A549 (cell line): ENCODE measurements around the gene OCA2. TPM values are rescaled to one million over a fixed set of nuclear protein-coding genes. Genes with fewer than 3 reads are reported as not detected.

Source experiments
- ATAC-seq, 2 experiments: fragments of 200-7000 bp in 1 of 2; fragments of >200 bp in 1 of 2; cut with Nextera tagmentation in 1 of 2; cut with Tn5 transposase in 1 of 2; 3 replicates each; pipeline versions ENCODE4 v1.8.0 to v1.9.1; 2018 to 2020; ENCODE audit warnings: mild to moderate bottlenecking in 1 of 2, moderate library complexity in 1 of 2
- CTCF ChIA-PET: fragments of 300-600 bp; sonication (Branson Sonifier 250); formaldehyde crosslinking; extraction: SDS; loops from one replicate; lab custom pipeline; 2021; ENCODE audit warnings: antibody characterized with exemption, inconsistent platforms; lab: Yijun Ruan, JAX
- POLR2A ChIA-PET: fragments of 350-600 bp; formaldehyde crosslinking; extraction: SDS; loops from one replicate; lab custom pipeline; 2021; ENCODE audit warnings: antibody characterized with exemption, inconsistent platforms; lab: Yijun Ruan, JAX
- DNase-seq, 2 experiments: peaks; one replicate each; pipeline versions ENCODE4 v3.0.0 to v3.0.0-alpha.2; 2011 to 2016; ENCODE audit warnings: low read depth in 1 of 2, low spot score in 1 of 2
- FAIRE-seq: peaks from 2 replicates; lab custom pipeline; 2011; peaks lifted over from hg19 to GRCh38; lab: Jason Lieb, UNC
- H3K27ac ChIP-seq, 2 experiments: fragments of >200 bp; sonication (Bioruptor Twin); formaldehyde crosslinking; 3 replicates each; pipeline ENCODE4 v1.5.1; 2016 to 2017
- H3K4me1 ChIP-seq: fragments of >200 bp; sonication (Bioruptor Twin); formaldehyde crosslinking; 3 replicates; pipeline ENCODE4 v1.6.1; 2016
- H3K4me2 ChIP-seq: fragments of >200 bp; sonication (Bioruptor Twin); formaldehyde crosslinking; 3 replicates; pipeline ENCODE4 v1.6.1; 2016
- H3K4me3 ChIP-seq: fragments of >200 bp; sonication (Bioruptor Twin); formaldehyde crosslinking; 3 replicates; pipeline ENCODE4 v1.5.1; 2016
- H3K9me3 ChIP-seq: fragments of >200 bp; sonication (Bioruptor Twin); formaldehyde crosslinking; 3 replicates; pipeline ENCODE4 v1.6.1; 2016
- CBX8 ChIP-seq: fragments of 200-600 bp; sonication (generic); IDR thresholded peaks from 2 replicates; pipeline ENCODE4 v1.6.1; 2016
- CHD4 ChIP-seq: fragments of 200-600 bp; sonication (generic); IDR thresholded peaks from 2 replicates; pipeline ENCODE4 v1.6.1; 2016; ENCODE audit warnings: antibody characterized with exemption, mild to moderate bottlenecking, borderline replicate concordance
- CTCF ChIP-seq: fragments of >200 bp; sonication (Bioruptor Twin); formaldehyde crosslinking; IDR thresholded peaks from 3 replicates; pipeline ENCODE4 v1.5.1; 2016
- EHF ChIP-seq: fragments of 250-450 bp; sonication (Bioruptor Pico); IDR thresholded peaks from 2 replicates; pipeline ENCODE4 v1.5.0; 2020; ENCODE audit warnings: mild to moderate bottlenecking
- EHMT2 ChIP-seq: fragments of 200-600 bp; sonication (generic); IDR thresholded peaks from 2 replicates; pipeline ENCODE4 v1.6.1; 2016; ENCODE audit warnings: antibody characterized with exemption, low read depth, mild to moderate bottlenecking, moderate library complexity
- ESRRA ChIP-seq: fragments of 150-350 bp; IDR thresholded peaks from 2 replicates; pipeline ENCODE4 v1.6.1; 2014; ENCODE audit warnings: mild to moderate bottlenecking, low read length, borderline replicate concordance
- FOSL2 ChIP-seq, 2 experiments: fragments of 450-650 bp in 1 of 2; fragments of >200 bp in 1 of 2; sonication (Bioruptor Twin) in 1 of 2; formaldehyde crosslinking; IDR thresholded peaks; 2 replicates each; pipeline versions ENCODE4 v1.5.0 to v1.6.1; 2016 to 2020; ENCODE audit warnings: mild to moderate bottlenecking in 1 of 2, moderate library complexity in 1 of 2
- FOXS1 ChIP-seq: fragments of 250-450 bp; sonication (Bioruptor Pico); IDR thresholded peaks from 2 replicates; pipeline ENCODE4 v1.5.0; 2020; ENCODE audit warnings: mild to moderate bottlenecking, moderate library complexity
- HEYL ChIP-seq: fragments of 250-450 bp; sonication (Bioruptor Pico); IDR thresholded peaks from 2 replicates; pipeline ENCODE4 v1.8.0; 2021; ENCODE audit warnings: mild to moderate bottlenecking, moderate library complexity
- JUNB ChIP-seq: fragments of >200 bp; sonication (Bioruptor Twin); formaldehyde crosslinking; IDR thresholded peaks from 2 replicates; pipeline ENCODE4 v1.6.1; 2016
- KDM1A ChIP-seq: fragments of 200-600 bp; sonication (generic); IDR thresholded peaks from 2 replicates; pipeline ENCODE4 v1.6.1; 2016; ENCODE audit warnings: low read depth, mild to moderate bottlenecking
- KDM5A ChIP-seq: fragments of 200-600 bp; sonication (generic); IDR thresholded peaks from 2 replicates; pipeline ENCODE4 v1.6.1; 2016; ENCODE audit warnings: antibody characterized with exemption, mild to moderate bottlenecking
- MYC ChIP-seq: IDR thresholded peaks from 2 replicates; pipeline ENCODE4 v1.6.1; 2012; ENCODE audit warnings: mild to moderate bottlenecking, inconsistent platforms, low read length, improper control_type of control experiment, borderline replicate concordance
- NFE2L2 ChIP-seq: fragments of 150-350 bp; conservative IDR thresholded peaks from 2 replicates; pipeline ENCODE4 v1.6.1; 2014; ENCODE audit warnings: low read length
- PHF8 ChIP-seq: fragments of 200-600 bp; sonication (generic); IDR thresholded peaks from 2 replicates; pipeline ENCODE4 v1.6.1; 2016; ENCODE audit warnings: low read depth, mild to moderate bottlenecking, antibody characterized with exemption, moderate library complexity, borderline replicate concordance
- RFX5 ChIP-seq: fragments of 450-650 bp; IDR thresholded peaks from 2 replicates; pipeline ENCODE4 v1.7.1; 2014; ENCODE audit warnings: antibody characterized with exemption, mild to moderate bottlenecking, moderate library complexity
- RNF2 ChIP-seq: fragments of 200-600 bp; sonication (generic); IDR thresholded peaks from 2 replicates; pipeline ENCODE4 v1.6.1; 2016; ENCODE audit warnings: low read depth, mild to moderate bottlenecking, antibody characterized with exemption, moderate library complexity, borderline replicate concordance
- SMC3 ChIP-seq: fragments of >200 bp; sonication (Bioruptor Twin); formaldehyde crosslinking; IDR thresholded peaks from 3 replicates; pipeline ENCODE4 v1.6.1; 2018; ENCODE audit warnings: inconsistent platforms
- SREBF2 ChIP-seq: fragments of 450-650 bp; IDR thresholded peaks from 2 replicates; pipeline ENCODE4 v1.6.1; 2014; ENCODE audit warnings: mild to moderate bottlenecking, moderate library complexity
- TP53 ChIP-seq: fragments of 250-450 bp; sonication (Bioruptor Pico); IDR thresholded peaks from 2 replicates; pipeline ENCODE4 v1.5.0; 2021; ENCODE audit warnings: mild to moderate bottlenecking, moderate library complexity
- ZC3H11A ChIP-seq: fragments of 450-650 bp; IDR thresholded peaks from 2 replicates; pipeline ENCODE4 v1.6.1; 2014; ENCODE audit warnings: antibody characterized with exemption, mild to moderate bottlenecking
- ZSCAN20 ChIP-seq: fragments of 250-450 bp; sonication (Bioruptor Pico); IDR thresholded peaks from 2 replicates; pipeline ENCODE4 v1.8.0; 2022; ENCODE audit warnings: mild to moderate bottlenecking, moderate library complexity
- WGBS: methylation state at CpG from one replicate; pipeline ENCODE4 v1.1.6; 2017; ENCODE audit errors: missing lambda C conversion rate; 5-methylcytosine and 5-hydroxymethylcytosine counted together
- polyA plus RNA-seq, 4 experiments: library from polyadenylated mRNA; depleted of rRNA in 3 of 4; stranded (reverse); fragments of >200 nt; fragmentation: RNase III in 1 of 4; extraction: RNeasy Plus Mini Kit Qiagen cat#74134 plus additional on column Dnase treatment in 1 of 4; gene quantifications; 2 replicates in 3 of 4; 3 replicates in 1 of 4; pipeline ENCODE4 v1.2.3, GENCODE V29; 2011 to 2017
- TF ChIP-seq, protein P1 (sequence below): fragments of >200 bp; sonication (Bioruptor Twin); formaldehyde crosslinking; IDR thresholded peaks from 3 replicates; pipeline ENCODE4 v1.6.1; 2016
- TF ChIP-seq, protein P2 (sequence below): fragments of 200-600 bp; sonication (generic); IDR thresholded peaks from 2 replicates; pipeline ENCODE4 v1.6.1; 2016; ENCODE audit warnings: antibody characterized with exemption, mild to moderate bottlenecking, moderate library complexity
- TF ChIP-seq, protein P3 (sequence below): fragments of 250-450 bp; sonication (Bioruptor Pico); IDR thresholded peaks from 2 replicates; pipeline ENCODE4 v1.5.0; 2021; ENCODE audit warnings: mild to moderate bottlenecking, moderate library complexity, borderline replicate concordance

The OCA2 gene
- polyA plus RNA-seq, 2 of the 4 experiments (the other 2 are of a cell fraction), result 0.17 to 0.25 TPM

DNA sequence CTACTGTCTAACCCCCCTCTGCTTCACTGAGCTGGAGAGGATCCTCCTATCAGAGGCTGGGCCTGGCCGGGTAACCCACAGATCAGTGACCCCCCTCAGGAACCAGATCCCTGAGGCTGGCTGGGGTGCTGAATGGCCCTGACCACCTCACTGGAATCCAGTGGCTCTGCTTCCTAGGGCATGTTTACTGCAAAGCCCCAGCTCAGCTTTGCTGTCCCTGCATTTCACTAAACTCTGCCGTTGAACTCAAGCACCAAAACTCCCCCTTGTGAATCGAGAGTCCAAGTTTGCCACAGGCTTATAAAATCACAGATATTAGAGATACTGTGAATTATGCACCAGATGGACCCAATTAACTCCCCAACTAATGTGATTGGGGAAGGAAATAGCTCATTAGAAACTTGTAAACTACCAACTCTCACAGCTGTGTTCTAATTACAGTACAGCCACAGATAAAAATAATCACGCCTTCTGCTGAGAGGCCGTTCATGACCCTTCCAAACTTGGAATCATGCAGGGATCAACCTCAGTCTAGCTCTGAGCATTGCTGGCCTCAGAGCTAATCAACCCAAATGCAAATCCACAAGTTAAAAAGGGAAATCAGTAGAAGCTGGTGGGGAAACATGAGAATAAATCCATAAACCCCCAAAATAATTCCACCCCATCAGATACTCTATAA lies 47.0 kb downstream of the OCA2 start (continued):
- TF ChIP-seq HEYL (CRISPR knock-in tag) (no peak), ZSCAN20 (no peak), RNF2 (no peak)

GRCh38 chr15:28049581-28049980 lies 49.5 kb downstream of the OCA2 start:
- no peak for TF ChIP-seq HEYL (CRISPR knock-in tag)
- no peak for TF ChIP-seq KDM5A
- TF ChIP-seq TP53, result no peak
- TF ChIP-seq, protein P1, sequence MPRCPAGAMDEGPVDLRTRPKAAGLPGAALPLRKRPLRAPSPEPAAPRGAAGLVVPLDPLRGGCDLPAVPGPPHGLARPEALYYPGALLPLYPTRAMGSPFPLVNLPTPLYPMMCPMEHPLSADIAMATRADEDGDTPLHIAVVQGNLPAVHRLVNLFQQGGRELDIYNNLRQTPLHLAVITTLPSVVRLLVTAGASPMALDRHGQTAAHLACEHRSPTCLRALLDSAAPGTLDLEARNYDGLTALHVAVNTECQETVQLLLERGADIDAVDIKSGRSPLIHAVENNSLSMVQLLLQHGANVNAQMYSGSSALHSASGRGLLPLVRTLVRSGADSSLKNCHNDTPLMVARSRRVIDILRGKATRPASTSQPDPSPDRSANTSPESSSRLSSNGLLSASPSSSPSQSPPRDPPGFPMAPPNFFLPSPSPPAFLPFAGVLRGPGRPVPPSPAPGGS, result no peak
- no peak for TF ChIP-seq RFX5
- no peak for TF ChIP-seq SREBF2
- TF ChIP-seq EHF, result no peak
- no peak for TF ChIP-seq MYC
- no peak for TF ChIP-seq CTCF
- no peak for TF ChIP-seq FOSL2 (IDR thresholded peaks at IDR 0.05)
- TF ChIP-seq FOSL2 (CRISPR knock-in tag; IDR thresholded peaks at IDR 0.05), result no peak
- TF ChIP-seq ESRRA, result no peak
- no peak for TF ChIP-seq KDM1A
- no peak for ATAC-seq
- ChIA-PET POLR2A (no interaction called here), CTCF (interaction anchor here (0.7 to 1.5 kb wide), 4 partner anchors 9 to 19 kb away, joined by 3 to 6 read pairs (median 4); no protein-coding TSS in a partner anchor)
- 38% methylated on average over 3 of the region's 3 CpGs for WGBS
- Histone ChIP-seq H3K9me3 (peaks cover 5% of the 10 kb centered on the region; the same call in 1 of the 3 replicates), H3K4me1 (no peaks in the 10 kb centered on the region), H3K4me2 (no peak overlapping the region), H3K4me3 (no peak overlapping the region), H3K27ac (no peak overlapping the region)
- FAIRE-seq, result no peak
- DNase-seq, result no peak

- H3K4me1 ChIP-seq, result peaks cover 4% of the 10 kb centered on the region; the same call in 1 of the 3 replicates
- FAIRE-seq (peak; percentile 63), ATAC-seq (no peak), DNase-seq (no peak)
- no peak overlapping the region for H3K4me3 ChIP-seq
- H3K9me3 ChIP-seq, result peaks cover 5% of the 10 kb centered on the region; the same call in 1 of the 3 replicates
- WGBS, result 3% methylated on average over 3 of the region's 3 CpGs
- ChIA-PET CTCF (interaction anchor here (0.8 to 1.9 kb wide), 2 partner anchors 14 to 26 kb away, joined by 4 to 6 read pairs; no protein-coding TSS in a partner anchor), POLR2A (no interaction called here)
- H3K4me2 ChIP-seq, result no peak overlapping the region
- H3K27ac ChIP-seq, result no peak overlapping the region
- TF ChIP-seq CHD4, result no peak
- no peak for TF ChIP-seq SMC3
- TF ChIP-seq, protein P2, sequence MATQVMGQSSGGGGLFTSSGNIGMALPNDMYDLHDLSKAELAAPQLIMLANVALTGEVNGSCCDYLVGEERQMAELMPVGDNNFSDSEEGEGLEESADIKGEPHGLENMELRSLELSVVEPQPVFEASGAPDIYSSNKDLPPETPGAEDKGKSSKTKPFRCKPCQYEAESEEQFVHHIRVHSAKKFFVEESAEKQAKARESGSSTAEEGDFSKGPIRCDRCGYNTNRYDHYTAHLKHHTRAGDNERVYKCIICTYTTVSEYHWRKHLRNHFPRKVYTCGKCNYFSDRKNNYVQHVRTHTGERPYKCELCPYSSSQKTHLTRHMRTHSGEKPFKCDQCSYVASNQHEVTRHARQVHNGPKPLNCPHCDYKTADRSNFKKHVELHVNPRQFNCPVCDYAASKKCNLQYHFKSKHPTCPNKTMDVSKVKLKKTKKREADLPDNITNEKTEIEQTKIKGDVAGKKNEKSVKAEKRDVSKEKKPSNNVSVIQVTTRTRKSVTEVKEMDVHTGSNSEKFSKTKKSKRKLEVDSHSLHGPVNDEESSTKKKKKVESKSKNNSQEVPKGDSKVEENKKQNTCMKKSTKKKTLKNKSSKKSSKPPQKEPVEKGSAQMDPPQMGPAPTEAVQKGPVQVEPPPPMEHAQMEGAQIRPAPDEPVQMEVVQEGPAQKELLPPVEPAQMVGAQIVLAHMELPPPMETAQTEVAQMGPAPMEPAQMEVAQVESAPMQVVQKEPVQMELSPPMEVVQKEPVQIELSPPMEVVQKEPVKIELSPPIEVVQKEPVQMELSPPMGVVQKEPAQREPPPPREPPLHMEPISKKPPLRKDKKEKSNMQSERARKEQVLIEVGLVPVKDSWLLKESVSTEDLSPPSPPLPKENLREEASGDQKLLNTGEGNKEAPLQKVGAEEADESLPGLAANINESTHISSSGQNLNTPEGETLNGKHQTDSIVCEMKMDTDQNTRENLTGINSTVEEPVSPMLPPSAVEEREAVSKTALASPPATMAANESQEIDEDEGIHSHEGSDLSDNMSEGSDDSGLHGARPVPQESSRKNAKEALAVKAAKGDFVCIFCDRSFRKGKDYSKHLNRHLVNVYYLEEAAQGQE, result no peak
- no peak for TF ChIP-seq FOXS1 (CRISPR knock-in tag)
- TF ChIP-seq, protein P1, result no peak
- TF ChIP-seq ZC3H11A, result no peak
- no peak for TF ChIP-seq JUNB
- TF ChIP-seq, protein P3, sequence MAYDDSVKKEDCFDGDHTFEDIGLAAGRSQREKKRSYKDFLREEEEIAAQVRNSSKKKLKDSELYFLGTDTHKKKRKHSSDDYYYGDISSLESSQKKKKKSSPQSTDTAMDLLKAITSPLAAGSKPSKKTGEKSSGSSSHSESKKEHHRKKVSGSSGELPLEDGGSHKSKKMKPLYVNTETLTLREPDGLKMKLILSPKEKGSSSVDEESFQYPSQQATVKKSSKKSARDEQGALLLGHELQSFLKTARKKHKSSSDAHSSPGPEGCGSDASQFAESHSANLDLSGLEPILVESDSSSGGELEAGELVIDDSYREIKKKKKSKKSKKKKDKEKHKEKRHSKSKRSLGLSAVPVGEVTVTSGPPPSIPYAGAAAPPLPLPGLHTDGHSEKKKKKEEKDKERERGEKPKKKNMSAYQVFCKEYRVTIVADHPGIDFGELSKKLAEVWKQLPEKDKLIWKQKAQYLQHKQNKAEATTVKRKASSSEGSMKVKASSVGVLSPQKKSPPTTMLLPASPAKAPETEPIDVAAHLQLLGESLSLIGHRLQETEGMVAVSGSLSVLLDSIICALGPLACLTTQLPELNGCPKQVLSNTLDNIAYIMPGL (CRISPR knock-in tag), result no peak
- TF ChIP-seq CBX8, result no peak
- TF ChIP-seq PHF8, result no peak
- TF ChIP-seq NFE2L2, result no peak
- TF ChIP-seq EHMT2, result no peak
Observed at GRCh38 chr15:28047277-28047676, 51.8 kb downstream of the OCA2 start.
